Neural progenitor cell (in vitro differentiated cells): ENCODE data around the gene DNAJB8. TPM values are rescaled to one million over a fixed set of nuclear protein-coding genes. Genes with fewer than 3 reads are reported as not detected.

ENCODE experiments used
- DNase-seq: peaks from one replicate; pipeline ENCODE4 v3.0.0-alpha.2; 2016; ENCODE audit warnings: low spot score
- H2AFZ ChIP-seq: fragments of 200-600 bp; sonication (generic); replicated peaks from 2 replicates; pipeline ENCODE4 v1.6.1; 2016; ENCODE audit warnings: antibody characterized with exemption
- H3F3A ChIP-seq: fragments of 200-600 bp; sonication (generic); 2 replicates; pipeline ENCODE4 v1.6.1; 2016; ENCODE audit warnings: antibody characterized with exemption, low read depth
- H3K27ac ChIP-seq: fragments of 200-600 bp; sonication (generic); 2 replicates; pipeline ENCODE4 v1.5.1; 2016; ENCODE audit warnings: mild to moderate bottlenecking
- H3K27me3 ChIP-seq: fragments of 200-600 bp; sonication (generic); 2 replicates; pipeline ENCODE4 v1.6.1; 2016; ENCODE audit warnings: mild to moderate bottlenecking, moderate library complexity
- H3K36me3 ChIP-seq: fragments of 200-600 bp; sonication (generic); 2 replicates; pipeline ENCODE4 v1.5.1; 2016
- H3K4me1 ChIP-seq: fragments of 200-600 bp; sonication (generic); 2 replicates; pipeline ENCODE4 v1.6.1; 2016; ENCODE audit warnings: mixed run types
- H3K4me2 ChIP-seq: fragments of 200-600 bp; sonication (generic); 2 replicates; pipeline ENCODE4 v1.6.1; 2016
- H3K4me3 ChIP-seq: fragments of 200-600 bp; sonication (generic); 2 replicates; pipeline ENCODE4 v1.5.1; 2016
- H3K79me2 ChIP-seq: fragments of 200-600 bp; sonication (generic); 2 replicates; pipeline ENCODE4 v1.6.1; 2016; ENCODE audit warnings: low read depth
- H3K9ac ChIP-seq: fragments of 200-600 bp; sonication (generic); 2 replicates; pipeline ENCODE4 v1.6.1; 2016
- H3K9me3 ChIP-seq: fragments of 200-600 bp; sonication (generic); 2 replicates; pipeline ENCODE4 v1.5.1; 2016; ENCODE audit warnings: low read depth
- H4K20me1 ChIP-seq: fragments of 200-600 bp; sonication (generic); 2 replicates; pipeline ENCODE4 v1.6.1; 2016; ENCODE audit warnings: low read depth
- H3K27ac Mint-ChIP-seq: 3 replicates; pipeline ENCODE4 v1.8.0; 2021; ENCODE audit warnings: mixed read lengths
- H3K27me3 Mint-ChIP-seq: 2 replicates; pipeline ENCODE4 v1.8.0; 2022; ENCODE audit warnings: low read depth, mild to moderate bottlenecking, inconsistent platforms, moderate library complexity, mixed read lengths; ENCODE audit not compliant: insufficient read depth
- H3K36me3 Mint-ChIP-seq: 3 replicates; pipeline ENCODE4 v1.8.0; 2021; ENCODE audit warnings: mixed read lengths
- H3K4me1 Mint-ChIP-seq: 3 replicates; pipeline ENCODE4 v1.8.0; 2021; ENCODE audit warnings: mixed read lengths
- H3K4me3 Mint-ChIP-seq: 3 replicates; pipeline ENCODE4 v1.8.0; 2021; ENCODE audit warnings: mild to moderate bottlenecking, moderate library complexity, mixed read lengths
- H3K9me3 Mint-ChIP-seq: 3 replicates; pipeline ENCODE4 v1.8.0; 2020; ENCODE audit warnings: mixed read lengths
- EZH2 ChIP-seq: fragments of 200-600 bp; sonication (generic); IDR thresholded peaks from 2 replicates; pipeline ENCODE4 v1.6.1; 2017; ENCODE audit warnings: antibody characterized with exemption, mild to moderate bottlenecking, moderate library complexity
- EZH2phosphoT487 ChIP-seq: fragments of 200-600 bp; sonication (generic); IDR thresholded peaks from 2 replicates; pipeline ENCODE4 v1.6.1; 2017; ENCODE audit warnings: antibody characterized with exemption
- total RNA-seq: library from RNA; depleted of rRNA; stranded (reverse); fragments of >200 nt; gene quantifications from 2 replicates; pipeline ENCODE4 v1.2.3, GENCODE V29; 2015; ENCODE audit warnings: low replicate concordance
- TF ChIP-seq, protein P1 (sequence below): fragments of 200-600 bp; sonication (generic); IDR thresholded peaks from 2 replicates; pipeline ENCODE4 v1.5.1; 2017; ENCODE audit warnings: antibody characterized with exemption, mild to moderate bottlenecking

DNAJB8 gene
- total RNA-seq, 1 donor from 2014 or later = not detected

DNA sequence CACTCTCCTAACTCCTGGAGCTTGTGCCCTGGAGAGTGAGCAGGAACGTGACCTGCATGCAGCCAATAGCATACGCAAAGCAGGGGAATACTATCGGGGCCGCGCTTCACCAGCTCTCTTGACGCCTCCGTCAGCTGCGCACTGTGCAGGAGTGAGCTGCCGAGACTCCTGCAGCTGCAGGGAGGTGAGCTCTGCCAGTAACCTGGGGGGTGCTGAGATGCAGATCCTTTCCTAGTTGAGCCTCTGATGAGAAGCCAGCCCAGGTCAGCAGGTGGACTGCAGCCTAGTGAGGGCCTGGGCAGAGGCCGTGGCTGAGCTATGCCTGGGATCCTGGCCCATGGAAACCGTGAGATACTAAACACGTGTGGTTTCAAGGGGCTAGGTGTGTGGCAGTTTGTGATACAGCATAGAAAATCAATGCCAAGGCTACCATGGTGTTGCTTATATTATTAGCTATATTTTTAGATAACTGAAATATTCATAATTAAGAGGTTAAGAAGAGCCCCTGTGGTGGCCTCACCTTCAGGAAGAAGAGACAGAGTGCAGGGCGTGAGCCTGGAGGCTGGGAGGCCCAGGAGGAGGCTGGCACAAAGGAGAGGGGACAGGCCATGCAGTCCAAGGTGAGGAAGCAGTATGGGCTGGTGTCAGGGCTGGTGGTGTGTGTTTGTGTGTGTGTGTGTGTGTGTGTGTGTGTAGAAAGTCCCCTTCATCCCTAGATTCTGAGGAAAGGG, 5.9 kb upstream of the DNAJB8 start:
- H3F3A ChIP-seq = no peaks in the 10 kb centered on the region
- no peak overlapping the region for H3K27ac ChIP-seq
- no peaks in the 10 kb centered on the region for H3K36me3 ChIP-seq
- H3K4me3 ChIP-seq = no peak overlapping the region
- H3K9ac ChIP-seq = no peak overlapping the region
- Mint-ChIP-seq H3K4me1 (peaks cover 5% of the 10 kb centered on the region), H3K9me3 (peaks cover 2% of the 10 kb centered on the region), H3K27ac (no peak overlapping the region), H3K36me3 (no peaks in the 10 kb centered on the region), H3K4me3 (no peak overlapping the region), H3K27me3 (peaks cover 31% of the 10 kb centered on the region)
- no peaks in the 10 kb centered on the region for H3K9me3 ChIP-seq
- H3K4me2 ChIP-seq = no peak overlapping the region
- peaks cover 75% of the 10 kb centered on the region for H3K27me3 ChIP-seq
- H2AFZ ChIP-seq = no peak overlapping the region
- no peak for DNase-seq
- no peaks in the 10 kb centered on the region for H3K79me2 ChIP-seq
- TF ChIP-seq EZH2phosphoT487 = no peak
- no peak for TF ChIP-seq EZH2
- TF ChIP-seq, protein P1, sequence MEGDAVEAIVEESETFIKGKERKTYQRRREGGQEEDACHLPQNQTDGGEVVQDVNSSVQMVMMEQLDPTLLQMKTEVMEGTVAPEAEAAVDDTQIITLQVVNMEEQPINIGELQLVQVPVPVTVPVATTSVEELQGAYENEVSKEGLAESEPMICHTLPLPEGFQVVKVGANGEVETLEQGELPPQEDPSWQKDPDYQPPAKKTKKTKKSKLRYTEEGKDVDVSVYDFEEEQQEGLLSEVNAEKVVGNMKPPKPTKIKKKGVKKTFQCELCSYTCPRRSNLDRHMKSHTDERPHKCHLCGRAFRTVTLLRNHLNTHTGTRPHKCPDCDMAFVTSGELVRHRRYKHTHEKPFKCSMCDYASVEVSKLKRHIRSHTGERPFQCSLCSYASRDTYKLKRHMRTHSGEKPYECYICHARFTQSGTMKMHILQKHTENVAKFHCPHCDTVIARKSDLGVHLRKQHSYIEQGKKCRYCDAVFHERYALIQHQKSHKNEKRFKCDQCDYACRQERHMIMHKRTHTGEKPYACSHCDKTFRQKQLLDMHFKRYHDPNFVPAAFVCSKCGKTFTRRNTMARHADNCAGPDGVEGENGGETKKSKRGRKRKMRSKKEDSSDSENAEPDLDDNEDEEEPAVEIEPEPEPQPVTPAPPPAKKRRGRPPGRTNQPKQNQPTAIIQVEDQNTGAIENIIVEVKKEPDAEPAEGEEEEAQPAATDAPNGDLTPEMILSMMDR = no peak
- H3K4me1 ChIP-seq = peaks cover 5% of the 10 kb centered on the region
- H4K20me1 ChIP-seq = no peaks in the 10 kb centered on the region

DNA sequence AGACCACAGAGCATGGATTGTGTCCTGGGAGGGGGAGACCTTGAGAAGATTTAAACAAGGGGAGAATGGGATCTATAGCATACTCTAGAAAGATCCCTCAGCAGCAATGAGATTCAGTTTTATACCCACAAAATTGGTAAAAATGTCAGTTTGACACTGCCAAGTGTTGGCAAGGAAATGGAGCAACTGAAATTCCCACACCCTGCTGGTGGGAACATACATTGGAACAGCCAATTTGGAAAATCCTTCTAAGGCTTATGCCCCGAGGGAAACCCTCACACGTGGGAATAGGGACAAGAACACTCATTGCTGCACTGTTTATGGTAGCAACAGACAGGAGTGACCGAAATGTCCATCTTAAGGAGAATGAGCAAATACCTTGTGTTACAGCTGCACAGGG, 5.0 kb upstream of the DNAJB8 start:
- Histone ChIP-seq H3K36me3 (no peaks in the 10 kb centered on the region), H3K27me3 (peaks cover 72% of the 10 kb centered on the region), H3K27ac (no peak overlapping the region), H3K4me3 (no peak overlapping the region), H3F3A (no peaks in the 10 kb centered on the region), H3K9ac (no peak overlapping the region), H3K9me3 (no peaks in the 10 kb centered on the region), H2AFZ (no peak overlapping the region), H3K79me2 (no peaks in the 10 kb centered on the region), H3K4me2 (no peak overlapping the region), H4K20me1 (no peaks in the 10 kb centered on the region), H3K4me1 (peaks cover 5% of the 10 kb centered on the region)
- H3K27ac Mint-ChIP-seq = no peak overlapping the region
- no peaks in the 10 kb centered on the region for H3K36me3 Mint-ChIP-seq
- TF ChIP-seq EZH2phosphoT487 = no peak
- no peak for TF ChIP-seq EZH2
- TF ChIP-seq, protein P1 = no peak
- H3K9me3 Mint-ChIP-seq = peaks cover 2% of the 10 kb centered on the region
- H3K4me3 Mint-ChIP-seq = no peak overlapping the region
- DNase-seq = no peak
- peaks cover 33% of the 10 kb centered on the region for H3K27me3 Mint-ChIP-seq
- H3K4me1 Mint-ChIP-seq = peaks cover 5% of the 10 kb centered on the region

DNA sequence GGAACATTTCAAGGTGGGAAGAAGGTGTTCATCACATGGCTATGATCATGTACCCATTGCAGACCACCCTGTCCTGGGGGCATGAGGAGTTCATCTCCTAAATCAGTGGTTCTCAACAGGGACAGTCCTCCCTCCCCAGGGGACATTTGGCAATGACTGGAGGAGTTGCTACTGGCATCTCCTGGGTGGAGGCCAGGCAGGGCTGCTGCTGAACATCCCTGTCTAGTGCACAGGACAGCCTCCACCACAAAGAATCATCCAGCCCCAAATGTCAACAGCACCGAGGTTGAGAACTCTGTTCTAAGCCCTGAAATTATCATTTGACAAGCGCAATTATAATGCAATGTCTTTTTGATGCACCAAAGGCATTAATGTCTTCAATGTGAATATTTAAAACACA, 4.4 kb upstream of the DNAJB8 start:
- H2AFZ ChIP-seq = no peak overlapping the region
- TF ChIP-seq, protein P1 = no peak
- TF ChIP-seq EZH2 (no peak), EZH2phosphoT487 (no peak)
- no peak overlapping the region for H3K27ac ChIP-seq
- H3K9me3 ChIP-seq = no peaks in the 10 kb centered on the region
- Mint-ChIP-seq H3K4me3 (no peak overlapping the region), H3K27me3 (peaks cover 35% of the 10 kb centered on the region), H3K9me3 (peaks cover 2% of the 10 kb centered on the region), H3K4me1 (peaks cover 5% of the 10 kb centered on the region), H3K36me3 (no peaks in the 10 kb centered on the region), H3K27ac (no peak overlapping the region)
- DNase-seq = no peak
- H4K20me1 ChIP-seq = no peaks in the 10 kb centered on the region
- H3K4me1 ChIP-seq = peaks cover 5% of the 10 kb centered on the region
- H3K36me3 ChIP-seq = no peaks in the 10 kb centered on the region
- H3K4me3 ChIP-seq = no peak overlapping the region
- H3K27me3 ChIP-seq = peaks cover 72% of the 10 kb centered on the region
- H3F3A ChIP-seq = no peaks in the 10 kb centered on the region
- no peaks in the 10 kb centered on the region for H3K79me2 ChIP-seq
- no peak overlapping the region for H3K4me2 ChIP-seq
- no peak overlapping the region for H3K9ac ChIP-seq
